Esophagus squamous epithelium (tissue), 4 donors: ENCODE data around the gene CCDC146.

Experiments
- CTCF ChIP-seq, 6 experiments: fragments of 450-650 bp in 4 of 6; fragments of 200-600 bp in 2 of 6; sonication (generic) in 2 of 6; IDR thresholded peaks; one replicate each; pipeline ENCODE4 v1.5.1; 2016 to 2019; ENCODE audit warnings: antibody characterized with exemption in 6 of 6, mild to moderate bottlenecking in 4 of 6, moderate library complexity in 4 of 6
- POLR2A ChIP-seq, 4 donors: fragments of 450-650 bp; IDR thresholded peaks; one replicate each; pipeline ENCODE4 v1.6.1; 2017; ENCODE audit warnings: antibody characterized with exemption in 4 of 4, mild to moderate bottlenecking in 4 of 4, moderate library complexity in 3 of 4

GRCh38 chr7:77253151-77253550, 130.7 kb downstream of the CCDC146 start:
- no peak for TF ChIP-seq CTCF (IDR thresholded peaks at IDR 0.05)
- no peak for TF ChIP-seq POLR2A (IDR thresholded peaks at IDR 0.05)
